GM19395 (cell line): ENCODE results near the gene PTTG2.
"Not testable (repeated sequence)": the region's sequence is repeated elsewhere in the genome, so short reads cannot be mapped to it uniquely, and the experiment has no call there.

ENCODE experiments used
- ATAC-seq: cut with Tn5 transposase; IDR thresholded peaks from one replicate; pipeline ENCODE4 v1.9.1; 2021; ENCODE audit warnings: mild to moderate bottlenecking, moderate library complexity; ENCODE audit not compliant: unreplicated experiment

PTTG2 gene

DNA sequence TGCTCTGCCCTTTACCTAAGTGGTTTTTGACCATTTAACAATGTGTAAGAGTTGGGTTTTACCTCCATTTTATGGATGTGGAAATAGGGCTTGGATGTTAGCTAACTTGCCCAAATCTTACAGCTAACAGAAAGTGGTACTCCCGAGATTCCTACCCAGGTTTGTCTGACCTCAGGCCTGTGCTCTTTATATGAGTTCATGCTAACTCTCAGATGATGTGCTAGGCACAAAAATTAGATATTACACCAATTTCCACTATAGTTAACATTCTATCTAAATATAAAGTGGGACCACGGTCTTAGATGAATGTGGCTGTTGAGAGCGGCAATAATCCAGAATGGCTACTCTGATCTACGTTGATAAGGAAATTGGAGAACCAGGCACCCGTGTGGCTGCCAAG lies at the start of gene PTTG2:
TSS of gene PTTG2 (plus strand) at position 301 of the 400 bp plus-strand sequence. CDS start at position 338, 37 bp downstream.
- ATAC-seq, result no peak

DNA sequence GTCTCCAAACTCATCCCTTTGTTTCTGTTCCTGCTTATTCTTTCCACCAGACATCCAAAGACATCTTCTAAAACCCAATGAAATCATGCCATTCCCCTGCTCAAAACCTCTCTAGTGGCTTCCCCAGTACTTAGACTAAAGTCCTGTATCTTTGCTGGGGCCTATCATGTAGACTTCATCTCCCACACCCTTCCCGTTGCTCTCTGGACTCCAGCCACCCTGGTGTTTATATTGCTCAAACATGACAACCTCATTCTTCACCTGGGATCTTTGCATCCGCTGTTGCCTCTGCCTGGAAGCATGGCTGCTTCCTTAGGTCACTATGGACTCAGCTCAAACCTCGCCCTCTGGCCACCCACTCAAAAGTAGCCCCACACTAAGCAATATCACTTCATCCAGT lies 45.7 kb upstream of the PTTG2 start:
- ATAC-seq, result no peak

DNA sequence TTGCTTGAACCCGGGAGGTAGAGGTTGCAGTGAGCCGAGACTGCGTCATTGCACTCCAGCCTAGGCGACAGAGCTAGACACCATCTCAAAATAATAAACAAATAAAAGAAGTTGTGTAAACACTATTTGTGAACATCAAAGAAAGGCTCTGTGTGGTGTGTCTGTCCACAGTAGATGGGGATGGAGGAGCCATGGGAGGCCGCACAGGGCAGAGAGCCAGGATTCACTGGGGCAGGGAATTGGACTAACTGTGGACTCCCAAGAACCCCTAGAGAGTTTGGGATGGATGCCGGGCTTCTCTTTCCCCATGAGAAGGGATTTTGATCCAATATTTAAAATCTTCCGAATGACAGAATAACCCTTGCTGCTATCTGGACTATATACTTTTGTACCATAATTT lies 42.8 kb upstream of the PTTG2 start:
- ATAC-seq, result no peak

DNA sequence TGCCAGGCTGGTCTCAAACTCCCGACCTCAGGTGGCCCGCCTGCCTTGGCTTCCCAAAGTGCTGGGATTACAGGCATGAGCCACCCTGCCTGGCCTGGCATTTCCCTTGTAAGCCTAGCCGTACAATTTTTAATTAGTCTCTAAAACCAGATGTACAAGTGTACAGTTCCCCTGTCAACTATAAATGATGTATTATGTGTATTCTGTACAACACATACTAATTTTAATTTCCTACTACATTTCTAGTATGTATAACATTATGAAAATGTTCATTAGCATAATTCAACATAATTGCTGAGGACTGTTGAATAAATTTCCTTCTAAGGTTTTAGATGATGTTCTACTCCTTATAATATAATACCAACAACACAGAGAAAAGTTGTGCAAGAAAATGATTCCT lies 41.5 kb upstream of the PTTG2 start:
- ATAC-seq, result no peak

DNA sequence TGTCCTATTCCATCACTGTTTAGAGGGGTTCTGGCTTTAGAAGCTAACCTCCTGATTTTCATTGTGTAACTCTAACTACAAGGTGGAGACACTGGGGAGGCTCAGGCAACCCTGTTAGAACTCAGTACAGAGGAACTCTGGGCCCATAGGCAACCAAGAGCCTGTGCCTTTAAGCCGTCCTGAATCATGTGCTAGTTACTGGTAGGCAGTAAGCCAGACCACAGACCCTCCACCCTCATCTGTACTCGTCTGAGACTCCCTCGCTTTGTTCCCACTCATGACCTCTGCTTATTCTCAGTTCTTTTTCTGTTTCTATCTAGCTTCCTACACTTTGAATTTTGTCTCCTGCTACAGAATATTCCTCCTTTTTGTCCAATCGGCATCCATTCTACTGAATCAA lies 37.9 kb upstream of the PTTG2 start:
- ATAC-seq, result no peak

DNA sequence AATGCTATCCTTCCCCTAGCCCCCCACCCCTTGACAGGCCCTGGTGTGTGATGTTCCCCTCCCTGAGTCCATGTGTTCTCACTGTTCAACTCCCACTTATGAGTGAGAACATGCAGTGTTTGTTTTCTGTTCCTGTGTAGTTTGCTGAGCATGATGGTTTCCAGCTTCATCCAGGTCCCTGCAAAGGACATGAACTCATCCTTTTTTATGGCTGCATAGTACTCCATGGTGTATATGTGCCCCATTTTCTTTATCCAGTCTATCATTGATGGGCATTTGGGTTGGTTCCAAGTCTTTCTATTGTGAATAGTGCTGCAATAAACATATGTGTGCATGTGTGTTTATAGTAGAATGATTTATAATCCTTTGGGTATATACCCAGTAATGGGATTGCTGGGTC lies 37.1 kb upstream of the PTTG2 start:
- ATAC-seq, result not testable (repeated sequence)

DNA sequence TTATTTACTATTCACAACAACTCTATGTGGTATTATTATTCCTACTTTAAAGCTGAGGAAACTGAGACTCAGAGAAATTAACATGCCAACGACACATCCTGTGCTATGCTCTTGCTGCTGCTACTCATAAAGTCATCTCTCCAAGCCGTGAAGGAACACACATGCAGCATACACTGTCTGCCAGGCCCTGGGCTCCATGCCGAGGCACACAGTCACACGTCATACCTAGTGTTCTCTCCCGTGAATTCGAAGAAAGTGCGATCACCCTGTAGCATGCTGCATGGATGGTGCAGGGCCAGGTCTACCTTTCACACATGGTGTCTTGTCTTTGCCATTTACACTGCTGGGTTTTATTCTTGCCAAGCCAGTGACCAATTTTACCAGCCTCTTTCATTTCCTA lies 35.3 kb upstream of the PTTG2 start:
- no peak for ATAC-seq

DNA sequence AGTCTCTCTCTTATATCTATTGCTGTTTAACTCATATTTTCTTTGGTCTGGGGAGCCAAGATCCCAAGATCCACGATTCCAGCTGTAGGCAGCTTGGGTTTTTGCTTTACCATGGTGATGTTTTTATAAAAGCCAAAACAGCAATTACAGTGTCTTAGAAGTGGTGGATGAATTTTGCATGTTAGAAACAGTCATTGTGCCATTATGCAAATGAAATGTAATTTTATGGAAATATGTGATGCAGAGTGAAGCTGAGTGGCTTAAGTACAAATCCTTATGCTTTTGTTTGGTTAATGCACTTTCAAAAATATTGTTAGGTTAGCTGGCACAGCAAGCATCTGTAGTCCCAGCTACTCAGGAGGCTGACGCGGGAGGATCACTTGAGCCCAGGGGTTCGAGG lies 32.8 kb upstream of the PTTG2 start:
- ATAC-seq, result no peak

DNA sequence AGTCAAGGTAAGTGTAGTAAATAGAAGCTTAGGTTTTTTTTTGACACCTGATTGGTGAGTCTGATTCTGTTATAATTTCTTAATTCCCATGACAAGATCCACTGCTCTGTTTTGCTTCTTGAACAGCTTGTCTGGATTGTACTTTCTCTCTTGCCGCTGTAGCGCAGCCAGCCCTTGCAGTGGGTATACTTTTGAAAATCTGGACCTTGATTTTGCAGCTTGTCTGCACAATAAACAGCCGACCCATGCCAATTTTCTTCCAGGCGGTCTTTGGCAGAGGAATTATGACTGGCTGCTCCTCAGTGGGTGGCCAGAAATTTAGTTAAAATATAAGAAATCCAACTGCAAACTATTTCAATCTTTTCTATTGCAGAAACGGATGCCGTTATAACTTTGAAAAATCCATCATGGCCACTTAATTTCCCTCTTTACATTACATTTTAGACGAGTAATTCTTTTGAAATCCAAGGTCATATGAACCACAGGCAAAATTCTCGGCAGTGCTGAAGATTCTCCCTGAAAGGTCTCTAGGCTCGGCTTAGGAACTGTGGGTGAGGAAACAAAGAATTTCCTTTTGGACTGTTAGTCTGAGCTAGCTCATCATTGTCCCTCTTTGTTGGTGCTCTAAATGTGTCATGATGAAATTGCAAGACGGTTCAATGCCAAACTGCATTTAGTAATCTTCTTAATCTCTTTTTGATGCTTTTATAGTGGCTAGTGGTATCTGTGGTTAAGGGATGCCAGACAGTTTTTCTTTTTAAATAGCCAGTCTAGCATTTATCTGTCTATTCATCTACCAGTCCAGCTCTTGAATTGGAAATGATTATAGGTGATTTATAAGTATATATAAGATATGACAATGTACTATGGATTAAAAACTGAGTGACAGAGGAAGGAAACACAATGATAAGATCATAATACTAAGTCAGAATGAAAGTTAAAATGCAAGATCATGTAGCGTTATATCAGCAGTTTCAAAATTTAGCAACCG lies 31.5 kb upstream of the PTTG2 start:
- no peak for ATAC-seq

DNA sequence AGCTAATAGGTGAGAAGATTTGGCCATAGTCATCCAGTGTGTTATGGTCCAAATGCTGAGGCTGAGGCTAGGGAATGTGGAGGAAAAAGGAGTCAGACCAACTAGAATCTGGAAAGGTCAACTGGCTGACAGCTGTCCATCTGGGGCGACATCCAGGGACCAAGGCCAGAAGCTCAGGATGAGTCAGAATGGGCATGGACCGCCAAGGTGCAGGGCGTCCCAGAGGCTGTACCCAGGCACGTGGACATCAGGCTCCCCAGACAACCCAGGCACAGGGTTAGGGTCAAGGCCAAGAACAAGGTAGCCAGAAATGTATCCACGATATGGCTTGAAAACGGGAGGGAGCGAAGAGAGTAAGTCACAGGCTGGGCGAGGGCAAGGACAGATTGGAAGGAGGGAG lies 26.1 kb upstream of the PTTG2 start:
- ATAC-seq, result no peak

DNA sequence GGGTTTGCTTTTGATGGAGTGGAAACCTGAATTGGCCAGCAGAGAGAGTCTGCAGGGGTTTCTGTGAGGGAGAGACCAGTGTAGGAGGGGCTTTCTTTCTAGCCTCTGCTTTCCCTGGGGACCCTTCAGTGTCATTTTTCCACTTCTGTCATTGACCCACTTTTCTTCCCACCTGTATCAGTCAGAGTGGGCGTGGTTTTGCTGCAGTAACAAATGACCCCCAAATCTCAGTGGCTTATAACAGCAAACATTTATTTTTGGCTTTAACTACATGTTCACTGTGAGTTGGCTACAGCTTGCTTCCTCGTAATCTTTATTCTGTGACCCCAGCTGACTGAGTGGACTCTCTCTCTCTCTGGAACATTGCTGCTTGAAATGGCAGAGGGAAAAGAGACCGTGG lies 25.6 kb upstream of the PTTG2 start:
- no peak for ATAC-seq

DNA sequence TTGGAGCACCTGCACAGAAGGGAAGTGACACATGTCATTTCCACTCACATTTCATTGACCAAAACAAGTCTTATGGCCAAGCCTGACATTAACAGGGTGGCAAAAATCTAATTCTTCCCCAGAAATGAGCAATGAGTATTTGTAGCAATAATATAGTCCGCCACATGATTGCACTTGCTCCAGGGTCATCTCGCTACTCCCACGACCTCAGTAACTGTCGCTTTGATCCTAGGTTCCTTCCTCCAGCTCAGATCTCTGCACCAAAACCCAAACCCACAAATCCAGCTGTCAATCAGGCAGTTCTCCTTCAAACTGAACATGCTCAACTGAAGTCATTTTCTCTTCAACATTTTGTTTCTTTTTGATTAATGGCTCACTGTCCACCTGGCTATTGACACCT lies 25.2 kb upstream of the PTTG2 start:
- no peak for ATAC-seq

DNA sequence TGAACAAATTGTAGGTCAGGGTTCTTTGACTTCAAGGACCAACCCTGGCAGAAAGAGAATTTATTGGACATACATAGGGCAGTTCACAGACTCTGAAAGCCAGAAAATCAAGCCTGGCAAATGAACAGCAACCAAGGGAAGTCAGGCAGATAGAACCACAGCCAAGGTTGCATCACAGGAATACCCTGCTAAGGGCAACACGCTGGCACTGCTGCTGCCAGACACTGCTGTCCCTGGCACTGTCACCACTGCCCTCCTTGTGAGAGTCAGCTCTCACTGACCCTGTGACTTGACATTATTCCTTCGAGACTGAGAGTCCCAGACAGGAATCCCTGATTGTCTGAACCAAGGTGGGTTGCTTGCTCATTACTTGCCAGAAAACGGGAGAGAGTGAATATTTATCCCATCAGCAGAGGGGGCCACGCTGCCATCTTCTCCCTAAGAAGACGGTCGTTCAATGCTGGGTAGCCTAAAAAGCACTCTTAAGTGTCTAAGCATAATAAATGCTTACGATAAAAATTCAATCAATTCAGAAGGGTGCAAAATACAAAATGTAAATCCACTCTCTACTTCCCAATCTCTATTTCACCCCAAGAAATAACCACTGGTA lies 23.2 kb upstream of the PTTG2 start:
- ATAC-seq, result no peak

DNA sequence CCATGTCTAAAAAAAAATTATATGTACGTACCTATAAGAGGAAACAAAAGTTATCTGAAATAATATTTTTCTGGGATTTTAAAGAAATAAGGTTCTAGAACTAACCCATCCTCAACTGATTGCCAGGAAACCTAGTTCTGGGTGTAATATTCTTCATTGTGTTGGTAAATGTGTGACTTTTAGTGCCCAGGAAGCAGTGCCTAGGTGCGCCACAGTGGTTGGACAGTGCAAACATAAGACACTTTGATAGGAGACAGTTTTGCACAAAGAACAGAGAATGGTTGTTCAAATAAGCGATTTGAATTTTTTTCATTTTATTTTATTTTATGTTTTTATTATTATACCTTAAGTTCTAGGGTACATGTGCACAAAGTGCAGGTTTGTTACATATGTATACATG lies 22.0 kb upstream of the PTTG2 start:
- ATAC-seq, result no peak

DNA sequence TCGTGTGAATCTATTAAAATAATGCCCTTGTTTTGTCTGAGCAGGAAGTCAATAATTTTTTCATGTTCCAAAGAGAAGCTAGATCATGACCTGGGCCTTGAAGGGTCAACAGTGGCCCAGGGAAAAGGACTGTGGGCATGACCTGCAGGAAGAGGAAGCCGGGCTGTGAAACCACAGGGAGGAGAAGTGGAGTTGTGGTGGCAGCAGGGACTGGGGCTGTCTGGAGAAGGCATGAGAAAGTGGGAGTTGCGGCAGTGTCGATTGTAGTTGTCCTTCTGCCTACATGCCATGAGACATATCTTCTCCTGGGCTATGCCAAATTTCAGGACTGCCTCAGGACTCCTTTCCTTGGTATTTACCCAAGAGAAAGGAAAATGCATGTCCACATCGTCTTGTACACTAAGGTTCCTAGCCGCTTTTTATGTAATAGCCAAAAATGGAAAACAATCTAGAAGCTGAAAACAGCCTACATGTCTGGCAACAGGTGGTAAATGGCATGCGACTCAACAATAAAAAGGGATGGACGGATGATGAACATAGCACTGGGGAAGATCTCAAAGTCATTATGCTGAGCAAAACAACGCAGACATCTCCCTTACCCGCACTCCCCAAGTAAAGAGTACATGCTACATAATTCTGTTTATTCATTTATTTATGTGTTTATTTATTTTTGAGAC lies 13.6 kb upstream of the PTTG2 start:
- no peak for ATAC-seq

DNA sequence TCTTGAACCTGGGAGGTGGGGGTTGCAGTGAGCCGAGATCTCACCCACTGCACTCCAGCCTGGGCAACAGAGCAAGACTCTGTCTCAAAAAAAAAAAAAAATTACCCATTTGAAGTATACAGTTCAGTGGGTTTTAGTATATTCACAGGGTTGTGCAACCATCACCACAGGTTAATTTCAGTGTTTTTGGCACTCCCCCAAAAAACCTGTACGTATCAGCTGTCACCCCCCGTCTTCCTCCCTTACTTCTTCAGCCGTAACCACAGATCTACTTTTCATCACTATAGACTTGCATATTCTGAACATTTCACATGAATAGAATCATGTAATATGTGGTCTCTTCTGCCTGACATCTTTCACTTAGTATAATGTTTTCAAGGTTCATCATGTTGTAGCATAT lies 11.7 kb upstream of the PTTG2 start:
- ATAC-seq, result no peak

DNA sequence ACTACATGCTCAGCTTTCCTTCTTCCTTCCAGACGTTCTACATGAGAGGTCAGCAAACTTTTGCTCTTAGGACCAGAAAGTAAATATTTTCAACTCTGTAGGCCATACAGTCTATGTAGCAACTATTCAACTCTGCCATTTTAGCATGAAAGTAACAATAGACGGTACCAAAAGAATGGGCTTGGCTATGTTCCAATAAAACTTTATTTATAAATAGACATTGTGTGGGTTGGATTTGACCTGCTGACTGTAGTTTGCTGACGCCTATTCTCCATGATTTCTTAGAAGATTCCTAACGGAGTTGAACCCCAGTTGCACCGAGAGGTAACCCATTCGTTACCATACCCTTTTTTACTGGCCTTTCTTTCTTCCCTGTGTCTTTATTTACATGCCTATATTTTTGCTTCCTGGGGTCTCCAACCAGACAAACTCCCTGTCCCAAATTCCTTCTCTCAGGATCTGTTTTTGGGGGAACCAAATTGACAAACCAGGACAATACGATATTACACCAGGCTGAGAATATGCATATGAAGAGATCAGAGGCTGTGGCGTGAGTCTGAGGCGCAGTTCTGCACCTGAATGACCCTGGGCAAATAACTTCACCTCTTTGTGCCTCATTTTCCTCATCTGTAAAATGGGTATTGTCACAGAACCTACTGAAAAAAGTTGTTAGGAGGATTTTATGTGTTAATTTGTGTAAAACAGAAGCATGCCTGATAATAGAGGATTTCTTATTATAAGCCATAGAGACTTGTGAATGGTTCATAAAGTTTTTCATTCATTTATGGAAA lies 10.4 kb upstream of the PTTG2 start:
- ATAC-seq, result no peak

DNA sequence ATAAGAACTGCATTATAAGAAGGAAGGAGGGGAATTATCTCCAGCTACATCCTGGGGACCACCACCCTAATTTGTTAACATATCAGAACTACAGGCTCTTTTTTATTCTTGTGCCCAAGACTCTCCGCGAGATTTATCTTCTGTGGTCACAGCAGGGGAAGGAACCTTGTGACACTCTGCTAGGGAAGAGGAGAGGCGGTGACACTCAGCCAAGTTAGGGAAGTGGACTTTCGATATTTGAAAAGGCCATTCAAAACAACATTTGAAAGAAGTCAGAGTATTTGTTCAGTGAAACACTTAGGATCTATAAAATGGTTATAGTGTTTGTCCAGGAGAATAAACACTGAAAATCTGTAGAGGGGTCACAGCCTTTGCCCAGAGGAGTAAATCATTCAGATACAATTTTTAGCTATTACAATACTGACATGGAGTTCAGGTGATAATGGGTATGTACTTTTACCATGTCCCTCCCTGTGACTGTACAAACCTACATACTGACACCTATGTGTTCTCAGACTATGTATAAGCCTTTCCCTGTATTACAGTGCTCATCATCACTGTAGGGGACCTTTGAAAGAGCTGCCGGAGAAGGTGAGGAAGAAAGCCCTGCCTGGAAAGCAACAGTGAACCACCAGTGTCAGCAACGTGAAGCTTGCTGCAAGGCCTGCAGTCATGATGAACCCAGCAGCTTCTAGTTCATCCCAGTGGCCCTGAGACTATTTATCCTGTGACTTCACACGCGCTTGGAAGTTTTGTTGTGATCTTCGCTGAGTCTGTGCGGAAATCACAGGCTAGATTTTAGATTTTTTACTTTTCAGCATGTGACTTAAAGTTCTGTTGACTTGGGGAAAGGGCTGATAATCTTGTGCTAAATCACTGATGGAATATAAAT lies 8.5 kb upstream of the PTTG2 start:
- ATAC-seq, result no peak

DNA sequence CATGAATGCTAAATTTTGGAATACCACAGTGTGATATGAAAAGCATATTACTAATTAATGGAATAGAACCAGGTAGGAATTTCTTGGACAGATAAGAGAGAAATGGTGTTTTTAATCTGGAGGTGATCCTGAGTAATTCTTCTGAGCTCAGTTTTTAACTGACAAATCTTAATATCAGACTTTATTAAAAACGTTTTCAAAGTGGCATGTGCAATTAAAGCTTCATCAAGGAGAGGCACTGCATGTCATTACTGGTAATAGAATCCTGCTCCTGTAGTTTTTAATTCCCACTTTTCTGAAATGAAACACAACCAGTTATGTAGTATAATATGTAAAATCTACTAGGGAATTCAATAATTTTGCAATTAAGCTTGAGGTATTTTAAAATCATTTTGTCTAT lies 7.0 kb upstream of the PTTG2 start:
- ATAC-seq, result no peak
